HG03175 (cell line): Measurements from ENCODE around the gene SP2.
A peak's percentile ranks its signal among the peaks of the same experiment; 100 is the strongest.

Experiments
- ATAC-seq: cut with Tn5 transposase; IDR thresholded peaks from one replicate; pipeline ENCODE4 v1.9.1; 2021; ENCODE audit warnings: mild to moderate bottlenecking, moderate library complexity; ENCODE audit not compliant: unreplicated experiment

SP2 gene

GRCh38 chr17:47946929-47947397, 50.9 kb downstream of the SP2 start:
- peak; percentile 73 for ATAC-seq

- ATAC-seq = no peak
Observed at GRCh38 chr17:47948706-47949196, 52.7 kb downstream of the SP2 start.

- peak; percentile 63 for ATAC-seq
Observed at GRCh38 chr17:47949197-47949759, 53.2 kb downstream of the SP2 start.

- ATAC-seq = peak; percentile 8
Observed at GRCh38 chr17:47949946-47950345, 53.9 kb downstream of the SP2 start.

GRCh38 chr17:47950448-47950847, 54.4 kb downstream of the SP2 start:
- ATAC-seq = no peak

- ATAC-seq = no peak
Observed at GRCh38 chr17:47952171-47953021, 56.4 kb downstream of the SP2 start.

GRCh38 chr17:47953909-47954308, 57.9 kb downstream of the SP2 start:
- ATAC-seq = no peak

- no peak for ATAC-seq
Observed at GRCh38 chr17:47955497-47956461, 59.7 kb downstream of the SP2 start.

- no peak for ATAC-seq
Observed at GRCh38 chr17:47956791-47957590, 61.0 kb downstream of the SP2 start.

GRCh38 chr17:47957591-47958490, 61.8 kb downstream of the SP2 start, which contains the start of gene PRR15L:
Gene PRR15L (minus strand): TSS chr17:47957883. CDS start chr17:47953234, 4,649 bp downstream.
- no peak for ATAC-seq

GRCh38 chr17:47959825-47960655, 64.0 kb downstream of the SP2 start:
- ATAC-seq = no peak

- ATAC-seq = no peak
Observed at GRCh38 chr17:47961406-47961805, 65.4 kb downstream of the SP2 start.

- no peak for ATAC-seq
Observed at GRCh38 chr17:47962901-47963300, 66.9 kb downstream of the SP2 start.

- no peak for ATAC-seq
Observed at GRCh38 chr17:47964856-47965255, 68.8 kb downstream of the SP2 start.

GRCh38 chr17:47966079-47966519, 70.1 kb downstream of the SP2 start:
- no peak for ATAC-seq

- ATAC-seq = no peak
Observed at GRCh38 chr17:47967607-47968252, 71.7 kb downstream of the SP2 start.

GRCh38 chr17:47968836-47969235, 72.8 kb downstream of the SP2 start:
- no peak for ATAC-seq
